ENCODE results near the gene FXYD4. TPM values are rescaled to one million over a fixed set of nuclear protein-coding genes. Genes with fewer than 3 reads are reported as not detected.

The FXYD4 gene
- total RNA-seq, 1 experiment from 2014 or later: not detected

DNA sequence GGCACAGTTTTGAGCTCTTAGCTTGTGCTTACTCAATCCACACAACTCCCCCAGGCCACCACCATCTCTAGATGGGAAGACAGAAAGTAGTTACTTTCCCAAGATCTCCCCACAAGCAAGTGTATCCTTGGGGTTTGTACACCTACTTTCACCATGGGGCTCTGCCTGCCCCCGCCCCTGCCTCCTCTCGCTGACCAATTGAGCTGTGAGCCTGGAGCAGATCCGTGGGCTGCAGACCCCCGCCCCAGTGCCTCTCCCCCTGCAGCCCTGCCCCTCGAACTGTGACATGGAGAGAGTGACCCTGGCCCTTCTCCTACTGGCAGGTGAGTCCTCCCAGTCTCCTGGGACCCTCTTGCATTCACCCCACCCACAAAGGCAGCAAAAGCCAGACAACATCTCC is 2.0 kb downstream of the FXYD4 start:
- H3K4me3 Mint-ChIP-seq: no peak overlapping the region
- DNase-seq (ENCODE audit: low spot score) (no peak), ATAC-seq (no peak)
- no peaks in the 10 kb centered on the region for H3K27me3 Mint-ChIP-seq (ENCODE audit: low read depth)
- TF ChIP-seq MLX (CRISPR knock-in tag; IDR thresholded peaks at IDR 0.05): no peak
- TF ChIP-seq, protein P1, sequence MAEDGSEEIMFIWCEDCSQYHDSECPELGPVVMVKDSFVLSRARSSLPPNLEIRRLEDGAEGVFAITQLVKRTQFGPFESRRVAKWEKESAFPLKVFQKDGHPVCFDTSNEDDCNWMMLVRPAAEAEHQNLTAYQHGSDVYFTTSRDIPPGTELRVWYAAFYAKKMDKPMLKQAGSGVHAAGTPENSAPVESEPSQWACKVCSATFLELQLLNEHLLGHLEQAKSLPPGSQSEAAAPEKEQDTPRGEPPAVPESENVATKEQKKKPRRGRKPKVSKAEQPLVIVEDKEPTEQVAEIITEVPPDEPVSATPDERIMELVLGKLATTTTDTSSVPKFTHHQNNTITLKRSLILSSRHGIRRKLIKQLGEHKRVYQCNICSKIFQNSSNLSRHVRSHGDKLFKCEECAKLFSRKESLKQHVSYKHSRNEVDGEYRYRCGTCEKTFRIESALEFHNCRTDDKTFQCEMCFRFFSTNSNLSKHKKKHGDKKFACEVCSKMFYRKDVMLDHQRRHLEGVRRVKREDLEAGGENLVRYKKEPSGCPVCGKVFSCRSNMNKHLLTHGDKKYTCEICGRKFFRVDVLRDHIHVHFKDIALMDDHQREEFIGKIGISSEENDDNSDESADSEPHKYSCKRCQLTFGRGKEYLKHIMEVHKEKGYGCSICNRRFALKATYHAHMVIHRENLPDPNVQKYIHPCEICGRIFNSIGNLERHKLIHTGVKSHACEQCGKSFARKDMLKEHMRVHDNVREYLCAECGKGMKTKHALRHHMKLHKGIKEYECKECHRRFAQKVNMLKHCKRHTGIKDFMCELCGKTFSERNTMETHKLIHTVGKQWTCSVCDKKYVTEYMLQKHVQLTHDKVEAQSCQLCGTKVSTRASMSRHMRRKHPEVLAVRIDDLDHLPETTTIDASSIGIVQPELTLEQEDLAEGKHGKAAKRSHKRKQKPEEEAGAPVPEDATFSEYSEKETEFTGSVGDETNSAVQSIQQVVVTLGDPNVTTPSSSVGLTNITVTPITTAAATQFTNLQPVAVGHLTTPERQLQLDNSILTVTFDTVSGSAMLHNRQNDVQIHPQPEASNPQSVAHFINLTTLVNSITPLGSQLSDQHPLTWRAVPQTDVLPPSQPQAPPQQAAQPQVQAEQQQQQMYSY (CRISPR knock-in tag; IDR thresholded peaks at IDR 0.05): no peak
- TF ChIP-seq STAT6 (CRISPR knock-in tag; conservative IDR thresholded peaks at IDR 0.05; ENCODE audit: low read depth): no peak
- no peak for TF ChIP-seq ZNF416 (CRISPR knock-in tag; IDR thresholded peaks at IDR 0.05)
- TF ChIP-seq E2F1 (CRISPR knock-in tag; IDR thresholded peaks at IDR 0.05): no peak
- no peak for TF ChIP-seq ZBTB43 (CRISPR knock-in tag; IDR thresholded peaks at IDR 0.05)
- TF ChIP-seq, protein P2, sequence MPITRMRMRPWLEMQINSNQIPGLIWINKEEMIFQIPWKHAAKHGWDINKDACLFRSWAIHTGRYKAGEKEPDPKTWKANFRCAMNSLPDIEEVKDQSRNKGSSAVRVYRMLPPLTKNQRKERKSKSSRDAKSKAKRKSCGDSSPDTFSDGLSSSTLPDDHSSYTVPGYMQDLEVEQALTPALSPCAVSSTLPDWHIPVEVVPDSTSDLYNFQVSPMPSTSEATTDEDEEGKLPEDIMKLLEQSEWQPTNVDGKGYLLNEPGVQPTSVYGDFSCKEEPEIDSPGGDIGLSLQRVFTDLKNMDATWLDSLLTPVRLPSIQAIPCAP (CRISPR knock-in tag; IDR thresholded peaks at IDR 0.05): no peak
- no peak for TF ChIP-seq JAZF1 (CRISPR knock-in tag; IDR thresholded peaks at IDR 0.05)
- no peak for TF ChIP-seq FOXP4 (CRISPR knock-in tag; IDR thresholded peaks at IDR 0.05)
- no peak for TF ChIP-seq HMGA2 (CRISPR knock-in tag; IDR thresholded peaks at IDR 0.05)
- TF ChIP-seq, protein P3, sequence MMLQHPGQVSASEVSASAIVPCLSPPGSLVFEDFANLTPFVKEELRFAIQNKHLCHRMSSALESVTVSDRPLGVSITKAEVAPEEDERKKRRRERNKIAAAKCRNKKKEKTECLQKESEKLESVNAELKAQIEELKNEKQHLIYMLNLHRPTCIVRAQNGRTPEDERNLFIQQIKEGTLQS (CRISPR knock-in tag; conservative IDR thresholded peaks at IDR 0.05): no peak
- no peak for TF ChIP-seq ZNF512 (CRISPR knock-in tag; IDR thresholded peaks at IDR 0.05; ENCODE audit: borderline replicate concordance)
- TF ChIP-seq ZNF138 (CRISPR knock-in tag; conservative IDR thresholded peaks at IDR 0.05): no peak
- TF ChIP-seq NFATC4 (CRISPR knock-in tag; IDR thresholded peaks at IDR 0.05): no peak
- TF ChIP-seq SOX15 (CRISPR knock-in tag; IDR thresholded peaks at IDR 0.05): no peak
- no peak for TF ChIP-seq TCF7 (CRISPR knock-in tag; IDR thresholded peaks at IDR 0.05; ENCODE audit: low read depth)
- TF ChIP-seq SMAD4 (CRISPR knock-in tag; IDR thresholded peaks at IDR 0.05): no peak
- TF ChIP-seq MAX (CRISPR knock-in tag; IDR thresholded peaks at IDR 0.05): no peak
- TF ChIP-seq MYBL2 (CRISPR knock-in tag; IDR thresholded peaks at IDR 0.05): no peak
- H3K27ac Mint-ChIP-seq: no peak overlapping the region
- ChIA-PET CTCF (interaction anchor here (1.3 kb wide), 2 partner anchors 80 to 123 kb away, joined by 3 to 4 read pairs; no protein-coding TSS in a partner anchor), POLR2A (no interaction called here)
- H3K4me1 Mint-ChIP-seq: peaks cover 38% of the 10 kb centered on the region
- no peaks in the 10 kb centered on the region for H3K9me3 Mint-ChIP-seq
- no peaks in the 10 kb centered on the region for H3K36me3 Mint-ChIP-seq

All from WTC11 (cell line).